ENCODE measurements around the gene NLGN1. TPM values are rescaled to one million over a fixed set of nuclear protein-coding genes. Genes with fewer than 3 reads are reported as not detected.

The NLGN1 gene
- total and polyA plus RNA-seq, 9 of the 15 experiments (the other 6 are each of a cell fraction or from before 2014, with no cell fraction given), result under 0.01 to 0.01 TPM; not detected in 7

DNA sequence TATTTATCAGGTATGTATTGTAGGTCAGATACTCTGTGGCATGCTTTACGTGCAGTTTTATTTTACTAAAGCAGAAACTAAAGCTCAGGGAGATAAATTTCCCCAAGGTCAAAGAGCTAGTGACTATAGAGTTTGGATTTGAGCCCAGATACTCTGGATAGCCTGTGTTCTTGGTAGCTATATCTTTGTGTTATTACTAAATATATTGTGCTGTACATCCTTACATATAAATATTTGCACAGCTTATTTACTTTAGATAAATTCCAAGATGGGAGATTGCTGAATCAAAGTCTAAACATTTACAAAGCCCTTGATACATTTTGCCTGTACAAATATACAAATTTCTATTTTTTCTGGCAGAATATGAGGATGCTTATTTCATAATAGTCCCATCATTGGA, 800.7 kb downstream of the NLGN1 start:
- DNase-seq (ENCODE audit: extremely low read depth in 1 of 4, low spot score in 3 of 4) (no peak), ATAC-seq (no peak), FAIRE-seq (no peak)
- BruUV-seq (replicated peaks), result no TSS peak
- intact Hi-C loops (cut with micrococcal nuclease) (no loop called here), in situ Hi-C loops (cut with MboI) (no loop called here)
- no peak overlapping the region for H2AFZ ChIP-seq (ENCODE audit: low read depth, low read length)
- no peaks in the 10 kb centered on the region for H3K79me2 ChIP-seq (ENCODE audit: control insufficient read depth, insufficient read depth, low read length)
- H3K9me1 ChIP-seq (ENCODE audit: control insufficient read depth, insufficient read depth, low read length), result no peaks in the 10 kb centered on the region
- H3K9me3 ChIP-seq (replicated peaks; ENCODE audit: control insufficient read depth, insufficient read depth, low read depth, low read length), result no peaks in the 10 kb centered on the region
- 0% methylated on average over 1 of the region's 1 CpG for WGBS (ENCODE audit: insufficient coverage, low coverage, missing lambda C conversion rate)
- ChIA-PET POLR2A (no interaction called here), CTCF (ENCODE audit: low intra/inter-chr PET ratio) (no interaction called here)
- H3K4me3 ChIP-seq, result no peak overlapping the region
- H3K4me1 ChIP-seq (replicated peaks in 1 of 2; ENCODE audit: control insufficient read depth in 2 of 2, insufficient read depth in 2 of 2, low read length in 2 of 2), result no peaks in the 10 kb centered on the region
- no peak overlapping the region for H3K27ac ChIP-seq (ENCODE audit: extremely low read depth, low read depth, low read length)
- no peak overlapping the region for H3K4me2 ChIP-seq (ENCODE audit: insufficient read depth, low read length)
- no peaks in the 10 kb centered on the region for H4K20me1 ChIP-seq (replicated peaks; ENCODE audit: control insufficient read depth, insufficient read depth, low read length)
- no peaks in the 10 kb centered on the region for H3K27me3 ChIP-seq (ENCODE audit: control insufficient read depth in 2 of 2, insufficient read depth in 2 of 2, low read length in 2 of 2)
- TF ChIP-seq, protein P1, sequence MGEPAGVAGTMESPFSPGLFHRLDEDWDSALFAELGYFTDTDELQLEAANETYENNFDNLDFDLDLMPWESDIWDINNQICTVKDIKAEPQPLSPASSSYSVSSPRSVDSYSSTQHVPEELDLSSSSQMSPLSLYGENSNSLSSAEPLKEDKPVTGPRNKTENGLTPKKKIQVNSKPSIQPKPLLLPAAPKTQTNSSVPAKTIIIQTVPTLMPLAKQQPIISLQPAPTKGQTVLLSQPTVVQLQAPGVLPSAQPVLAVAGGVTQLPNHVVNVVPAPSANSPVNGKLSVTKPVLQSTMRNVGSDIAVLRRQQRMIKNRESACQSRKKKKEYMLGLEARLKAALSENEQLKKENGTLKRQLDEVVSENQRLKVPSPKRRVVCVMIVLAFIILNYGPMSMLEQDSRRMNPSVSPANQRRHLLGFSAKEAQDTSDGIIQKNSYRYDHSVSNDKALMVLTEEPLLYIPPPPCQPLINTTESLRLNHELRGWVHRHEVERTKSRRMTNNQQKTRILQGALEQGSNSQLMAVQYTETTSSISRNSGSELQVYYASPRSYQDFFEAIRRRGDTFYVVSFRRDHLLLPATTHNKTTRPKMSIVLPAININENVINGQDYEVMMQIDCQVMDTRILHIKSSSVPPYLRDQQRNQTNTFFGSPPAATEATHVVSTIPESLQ (CRISPR knock-in tag; IDR thresholded peaks at IDR 0.05), result no peak
- TF ChIP-seq GTF2F1 (IDR thresholded peaks at IDR 0.05; ENCODE audit: low read depth, low read length) (no peak), ARHGAP35 (IDR thresholded peaks at IDR 0.05; ENCODE audit: partially characterized antibody) (no peak), SAP30 (IDR thresholded peaks at IDR 0.05; ENCODE audit: borderline replicate concordance, insufficient read depth, low read depth, low read length, poor library complexity, severe bottlenecking) (no peak), HMG20A (CRISPR knock-in tag; conservative IDR thresholded peaks at IDR 0.05) (no peak), ZBTB7A (IDR thresholded peaks at IDR 0.05; ENCODE audit: borderline replicate concordance, control insufficient read depth, low read depth, low read length) (no peak), SUPT5H (IDR thresholded peaks at IDR 0.05) (no peak), ZC3H11A (IDR thresholded peaks at IDR 0.05; ENCODE audit: low read depth, low read length) (no peak)
- TF ChIP-seq, protein P2, sequence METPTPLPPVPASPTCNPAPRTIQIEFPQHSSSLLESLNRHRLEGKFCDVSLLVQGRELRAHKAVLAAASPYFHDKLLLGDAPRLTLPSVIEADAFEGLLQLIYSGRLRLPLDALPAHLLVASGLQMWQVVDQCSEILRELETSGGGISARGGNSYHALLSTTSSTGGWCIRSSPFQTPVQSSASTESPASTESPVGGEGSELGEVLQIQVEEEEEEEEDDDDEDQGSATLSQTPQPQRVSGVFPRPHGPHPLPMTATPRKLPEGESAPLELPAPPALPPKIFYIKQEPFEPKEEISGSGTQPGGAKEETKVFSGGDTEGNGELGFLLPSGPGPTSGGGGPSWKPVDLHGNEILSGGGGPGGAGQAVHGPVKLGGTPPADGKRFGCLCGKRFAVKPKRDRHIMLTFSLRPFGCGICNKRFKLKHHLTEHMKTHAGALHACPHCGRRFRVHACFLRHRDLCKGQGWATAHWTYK (CRISPR knock-in tag; IDR thresholded peaks at IDR 0.05), result no peak
- TF ChIP-seq, protein P3, sequence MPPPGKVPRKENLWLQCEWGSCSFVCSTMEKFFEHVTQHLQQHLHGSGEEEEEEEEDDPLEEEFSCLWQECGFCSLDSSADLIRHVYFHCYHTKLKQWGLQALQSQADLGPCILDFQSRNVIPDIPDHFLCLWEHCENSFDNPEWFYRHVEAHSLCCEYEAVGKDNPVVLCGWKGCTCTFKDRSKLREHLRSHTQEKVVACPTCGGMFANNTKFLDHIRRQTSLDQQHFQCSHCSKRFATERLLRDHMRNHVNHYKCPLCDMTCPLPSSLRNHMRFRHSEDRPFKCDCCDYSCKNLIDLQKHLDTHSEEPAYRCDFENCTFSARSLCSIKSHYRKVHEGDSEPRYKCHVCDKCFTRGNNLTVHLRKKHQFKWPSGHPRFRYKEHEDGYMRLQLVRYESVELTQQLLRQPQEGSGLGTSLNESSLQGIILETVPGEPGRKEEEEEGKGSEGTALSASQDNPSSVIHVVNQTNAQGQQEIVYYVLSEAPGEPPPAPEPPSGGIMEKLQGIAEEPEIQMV (tag; conservative IDR thresholded peaks at IDR 0.05; ENCODE audit: low read depth), result no peak
- TF ChIP-seq, protein P4, sequence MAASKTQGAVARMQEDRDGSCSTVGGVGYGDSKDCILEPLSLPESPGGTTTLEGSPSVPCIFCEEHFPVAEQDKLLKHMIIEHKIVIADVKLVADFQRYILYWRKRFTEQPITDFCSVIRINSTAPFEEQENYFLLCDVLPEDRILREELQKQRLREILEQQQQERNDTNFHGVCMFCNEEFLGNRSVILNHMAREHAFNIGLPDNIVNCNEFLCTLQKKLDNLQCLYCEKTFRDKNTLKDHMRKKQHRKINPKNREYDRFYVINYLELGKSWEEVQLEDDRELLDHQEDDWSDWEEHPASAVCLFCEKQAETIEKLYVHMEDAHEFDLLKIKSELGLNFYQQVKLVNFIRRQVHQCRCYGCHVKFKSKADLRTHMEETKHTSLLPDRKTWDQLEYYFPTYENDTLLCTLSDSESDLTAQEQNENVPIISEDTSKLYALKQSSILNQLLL (CRISPR knock-in tag; IDR thresholded peaks at IDR 0.05; ENCODE audit: borderline replicate concordance), result no peak
- TF ChIP-seq, protein P5, sequence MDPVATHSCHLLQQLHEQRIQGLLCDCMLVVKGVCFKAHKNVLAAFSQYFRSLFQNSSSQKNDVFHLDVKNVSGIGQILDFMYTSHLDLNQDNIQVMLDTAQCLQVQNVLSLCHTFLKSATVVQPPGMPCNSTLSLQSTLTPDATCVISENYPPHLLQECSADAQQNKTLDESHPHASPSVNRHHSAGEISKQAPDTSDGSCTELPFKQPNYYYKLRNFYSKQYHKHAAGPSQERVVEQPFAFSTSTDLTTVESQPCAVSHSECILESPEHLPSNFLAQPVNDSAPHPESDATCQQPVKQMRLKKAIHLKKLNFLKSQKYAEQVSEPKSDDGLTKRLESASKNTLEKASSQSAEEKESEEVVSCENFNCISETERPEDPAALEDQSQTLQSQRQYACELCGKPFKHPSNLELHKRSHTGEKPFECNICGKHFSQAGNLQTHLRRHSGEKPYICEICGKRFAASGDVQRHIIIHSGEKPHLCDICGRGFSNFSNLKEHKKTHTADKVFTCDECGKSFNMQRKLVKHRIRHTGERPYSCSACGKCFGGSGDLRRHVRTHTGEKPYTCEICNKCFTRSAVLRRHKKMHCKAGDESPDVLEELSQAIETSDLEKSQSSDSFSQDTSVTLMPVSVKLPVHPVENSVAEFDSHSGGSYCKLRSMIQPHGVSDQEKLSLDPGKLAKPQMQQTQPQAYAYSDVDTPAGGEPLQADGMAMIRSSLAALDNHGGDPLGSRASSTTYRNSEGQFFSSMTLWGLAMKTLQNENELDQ (CRISPR knock-in tag; IDR thresholded peaks at IDR 0.05; ENCODE audit: borderline replicate concordance), result no peak
- H3K9ac ChIP-seq (ENCODE audit: insufficient read depth in 1 of 2, low read depth in 2 of 2, low read length in 2 of 2), result no peak overlapping the region
- no peaks in the 10 kb centered on the region for H3K36me3 ChIP-seq (ENCODE audit: control insufficient read depth, insufficient read depth, low read length)
